GM10248 (cell line): Measurements from ENCODE around the gene USP16.

Experiments used
- CTCF ChIA-PET: fragments of 300-600 bp; sonication (Branson Sonifier 250); formaldehyde crosslinking; extraction: SDS; loops from one replicate; lab custom pipeline; 2021; ENCODE audit warnings: antibody characterized with exemption; lab: Yijun Ruan, JAX
- POLR2A ChIA-PET: fragments of 350-650 bp; sonication (Branson Sonifier 250); formaldehyde crosslinking; extraction: SDS; loops from one replicate; lab custom pipeline; 2020; ENCODE audit warnings: antibody characterized with exemption; lab: Yijun Ruan, JAX
- DNase-seq: peaks from one replicate; pipeline ENCODE4 v3.0.0; 2012; ENCODE audit errors: extremely low spot score
- TF ChIP-seq, protein P1 (sequence below): IDR thresholded peaks from 2 replicates; pipeline ENCODE4 v1.5.1; 2012; ENCODE audit warnings: mild to moderate bottlenecking, low read depth; ENCODE audit errors: extremely low read depth, missing control alignments, control extremely low read depth

USP16 gene

DNA sequence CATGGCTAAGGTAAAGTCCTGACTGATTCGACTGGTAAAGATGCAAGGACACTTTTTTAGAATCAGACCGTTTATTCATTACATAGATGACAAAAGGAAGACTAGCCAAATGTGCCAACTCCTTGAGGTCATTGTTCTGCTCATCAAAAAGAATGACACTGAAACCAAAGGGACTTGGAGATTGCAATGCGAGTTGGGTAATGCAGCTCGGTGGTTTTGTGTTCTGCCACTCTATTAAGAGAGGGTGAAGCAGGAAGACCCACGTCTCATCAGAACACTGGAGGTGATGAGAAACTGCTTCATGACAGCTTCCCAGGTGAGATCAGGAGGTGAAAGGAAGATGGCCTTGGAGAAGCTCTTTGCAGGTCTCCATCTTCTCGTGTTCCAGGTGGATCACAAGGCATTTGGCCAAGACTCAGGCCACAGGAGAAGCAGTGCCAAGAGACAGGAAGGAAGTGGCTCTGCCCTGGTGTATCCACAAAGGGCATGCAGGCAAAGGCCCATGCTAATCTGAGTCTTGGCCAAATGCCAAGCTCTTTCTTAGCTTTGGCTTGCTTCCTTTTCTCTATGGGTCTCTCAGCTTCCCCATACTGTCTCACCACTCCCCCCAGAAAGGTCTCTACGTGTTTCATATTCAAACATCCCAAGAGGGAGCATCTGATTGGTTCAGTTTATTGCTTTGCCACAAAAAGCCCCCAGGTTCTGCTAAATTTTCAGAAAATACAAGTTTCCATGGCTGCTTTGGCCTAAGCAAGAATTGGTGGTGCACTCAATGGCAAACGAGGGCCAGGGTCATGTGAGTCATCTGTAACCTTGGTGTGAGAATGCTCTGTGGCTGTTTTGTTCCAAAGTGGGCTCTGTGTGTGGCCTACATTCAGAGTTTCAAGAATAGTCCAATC lies 54.6 kb downstream of the USP16 start:
- TF ChIP-seq, protein P1, sequence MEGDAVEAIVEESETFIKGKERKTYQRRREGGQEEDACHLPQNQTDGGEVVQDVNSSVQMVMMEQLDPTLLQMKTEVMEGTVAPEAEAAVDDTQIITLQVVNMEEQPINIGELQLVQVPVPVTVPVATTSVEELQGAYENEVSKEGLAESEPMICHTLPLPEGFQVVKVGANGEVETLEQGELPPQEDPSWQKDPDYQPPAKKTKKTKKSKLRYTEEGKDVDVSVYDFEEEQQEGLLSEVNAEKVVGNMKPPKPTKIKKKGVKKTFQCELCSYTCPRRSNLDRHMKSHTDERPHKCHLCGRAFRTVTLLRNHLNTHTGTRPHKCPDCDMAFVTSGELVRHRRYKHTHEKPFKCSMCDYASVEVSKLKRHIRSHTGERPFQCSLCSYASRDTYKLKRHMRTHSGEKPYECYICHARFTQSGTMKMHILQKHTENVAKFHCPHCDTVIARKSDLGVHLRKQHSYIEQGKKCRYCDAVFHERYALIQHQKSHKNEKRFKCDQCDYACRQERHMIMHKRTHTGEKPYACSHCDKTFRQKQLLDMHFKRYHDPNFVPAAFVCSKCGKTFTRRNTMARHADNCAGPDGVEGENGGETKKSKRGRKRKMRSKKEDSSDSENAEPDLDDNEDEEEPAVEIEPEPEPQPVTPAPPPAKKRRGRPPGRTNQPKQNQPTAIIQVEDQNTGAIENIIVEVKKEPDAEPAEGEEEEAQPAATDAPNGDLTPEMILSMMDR: no peak
- no peak for DNase-seq
- POLR2A ChIA-PET: interaction anchor here (3.1 kb wide), 1 partner anchor 221 kb away, joined by 10 read pairs; no protein-coding TSS in a partner anchor
- CTCF ChIA-PET: interaction anchor here (1.0 to 4.9 kb wide), 4 partner anchors 10 to 42 kb away, joined by 3 to 48 read pairs (median 6); no protein-coding TSS in a partner anchor

DNA sequence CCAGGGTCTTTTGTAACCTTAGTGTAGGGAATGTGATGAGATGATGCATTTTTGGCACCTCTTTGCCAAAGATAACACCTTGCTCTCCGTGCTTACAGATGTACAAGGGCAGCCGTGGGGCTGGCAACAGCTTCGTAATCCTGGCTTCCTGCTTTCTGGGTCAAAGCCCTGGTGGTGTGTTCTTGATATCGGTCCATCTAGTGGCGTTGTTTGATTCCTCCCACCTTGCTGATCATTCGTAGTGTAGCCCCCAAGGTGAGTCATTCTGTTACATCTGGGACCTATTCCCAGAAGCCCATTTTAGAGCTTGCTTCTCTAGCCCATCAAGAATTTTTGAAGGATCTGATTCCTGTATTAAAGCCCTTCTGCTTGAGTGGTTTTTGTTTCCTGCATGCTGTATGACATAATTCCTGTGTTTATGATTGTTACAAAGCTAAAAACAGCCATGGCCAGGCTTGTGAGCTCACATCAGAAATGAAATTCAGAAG lies 56.0 kb downstream of the USP16 start:
- TF ChIP-seq, protein P1: no peak
- ChIA-PET CTCF (interaction anchor here (1.1 to 4.9 kb wide), 3 partner anchors 9 to 35 kb away, joined by 4 to 48 read pairs (median 4); no protein-coding TSS in a partner anchor), POLR2A (interaction anchor here (3.1 kb wide), 1 partner anchor 220 kb away, joined by 10 read pairs; no protein-coding TSS in a partner anchor)
- DNase-seq: no peak

DNA sequence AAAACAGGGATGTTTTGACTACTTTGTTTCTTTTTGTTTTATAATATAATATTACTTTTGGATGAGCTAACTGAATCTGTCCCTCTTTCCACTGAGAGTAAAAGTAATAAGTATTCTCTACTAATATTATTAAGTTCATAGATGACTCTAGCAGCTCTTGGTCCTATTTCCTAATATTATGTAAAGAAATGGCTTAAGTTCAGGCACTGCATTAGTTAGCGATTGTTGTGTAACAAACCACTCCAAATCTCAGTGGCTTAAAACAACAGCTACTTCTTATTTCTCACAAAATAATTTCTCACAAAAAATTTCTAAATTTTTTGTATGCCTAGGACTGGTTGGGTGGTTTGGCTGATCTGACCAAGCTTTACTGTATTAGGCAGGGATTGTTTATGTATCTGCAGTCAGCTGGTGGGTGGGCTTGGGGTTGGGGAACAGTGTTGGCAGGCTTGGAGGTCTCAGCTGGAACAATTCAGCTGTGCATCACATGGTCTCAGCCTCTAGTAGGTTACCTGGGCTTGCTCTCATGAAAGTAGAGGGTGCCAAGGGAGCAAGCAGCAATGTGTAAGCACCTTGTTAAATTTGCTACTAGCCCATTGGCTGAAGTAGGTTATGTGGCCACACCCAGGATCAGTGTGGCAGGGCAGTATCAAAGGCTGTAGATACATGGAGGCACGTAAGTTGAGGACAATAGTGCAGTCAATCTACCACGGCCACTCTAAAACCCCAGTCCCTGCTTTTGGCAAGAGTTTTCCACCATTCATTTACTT lies 57.8 kb downstream of the USP16 start:
- POLR2A ChIA-PET: no interaction called here
- TF ChIP-seq, protein P1: no peak
- CTCF ChIA-PET: interaction anchor here (1.2 to 1.3 kb wide), 2 partner anchors 11 to 22 kb away, joined by 5 to 8 read pairs; no protein-coding TSS in a partner anchor
- DNase-seq: no peak

DNA sequence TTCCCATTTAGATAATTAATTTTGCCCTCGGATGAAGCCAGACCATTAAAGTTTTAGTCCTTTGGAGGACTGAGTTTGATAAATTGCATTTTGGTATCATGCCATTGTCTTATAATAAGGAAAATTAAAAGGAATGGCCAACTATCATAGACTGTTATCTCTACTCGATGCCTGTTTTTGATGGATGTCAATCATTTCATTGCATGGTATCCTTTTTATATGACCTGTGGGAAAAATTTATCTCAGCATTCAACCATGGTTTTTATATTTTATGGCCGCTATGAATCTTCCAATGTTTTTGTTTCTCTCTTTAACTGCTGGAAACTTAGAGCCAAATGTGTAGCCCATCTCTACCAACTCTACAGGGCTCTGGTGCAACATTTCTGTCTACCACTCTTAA lies 58.8 kb downstream of the USP16 start:
- ChIA-PET CTCF (no interaction called here), POLR2A (no interaction called here)
- TF ChIP-seq, protein P1: no peak
- DNase-seq: no peak

DNA sequence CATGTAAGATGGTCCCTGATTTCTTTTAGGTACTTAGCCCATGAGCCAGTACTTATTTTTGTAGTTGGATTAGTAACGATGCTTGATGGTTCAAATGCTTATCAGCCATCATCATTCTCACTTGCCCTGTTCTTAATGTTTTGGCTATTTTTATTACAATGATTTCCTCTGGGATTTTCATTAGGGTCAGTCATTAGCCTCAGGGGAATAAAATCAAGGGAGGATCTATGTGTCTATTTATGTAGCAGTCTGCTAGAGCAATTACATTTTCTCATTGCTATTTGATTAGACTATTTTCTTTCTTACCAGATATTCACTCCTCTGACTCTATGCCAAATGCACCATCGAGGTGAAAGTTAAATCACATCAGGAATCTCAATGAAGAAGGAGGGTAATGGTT lies 59.9 kb downstream of the USP16 start:
- DNase-seq: no peak
- CTCF ChIA-PET: no interaction called here
- POLR2A ChIA-PET: no interaction called here
- TF ChIP-seq, protein P1: no peak
